ENCODE data around the gene PAPPA. TPM values are rescaled to one million over a fixed set of nuclear protein-coding genes. Genes with fewer than 3 reads are reported as not detected.

PAPPA gene
- total RNA-seq, 1 donor from 2014 or later: 2.9 TPM

GRCh38 chr9:116447934-116448333 lies 294.3 kb downstream of the PAPPA start:
- no peak for TF ChIP-seq CTCF (IDR thresholded peaks at IDR 0.05; ENCODE audit: unreplicated experiment)
- H3K9me3 Mint-ChIP-seq: no peaks in the 10 kb centered on the region
- no peak overlapping the region for H3K27ac Mint-ChIP-seq
- H3K27me3 Mint-ChIP-seq (ENCODE audit: low read depth): no peaks in the 10 kb centered on the region
- DNase-seq (ENCODE audit: low spot score in 2 of 2, unreplicated experiment in 2 of 2): no peak
- H3K36me3 Mint-ChIP-seq: no peaks in the 10 kb centered on the region
- peaks cover 12% of the 10 kb centered on the region for H3K4me1 Mint-ChIP-seq
- H3K4me3 Mint-ChIP-seq: no peak overlapping the region

- H3K27me3 Mint-ChIP-seq (ENCODE audit: low read depth): no peaks in the 10 kb centered on the region
- no peak overlapping the region for H3K4me3 Mint-ChIP-seq
- DNase-seq (ENCODE audit: low spot score in 2 of 2, unreplicated experiment in 2 of 2): no peak
- H3K9me3 Mint-ChIP-seq: no peaks in the 10 kb centered on the region
- no peak for TF ChIP-seq CTCF (IDR thresholded peaks at IDR 0.05; ENCODE audit: unreplicated experiment)
- H3K27ac Mint-ChIP-seq: no peak overlapping the region
- peaks cover 12% of the 10 kb centered on the region for H3K4me1 Mint-ChIP-seq
- no peaks in the 10 kb centered on the region for H3K36me3 Mint-ChIP-seq
Measured at GRCh38 chr9:116448431-116448830, 294.8 kb downstream of the PAPPA start.

- TF ChIP-seq CTCF (IDR thresholded peaks at IDR 0.05; ENCODE audit: unreplicated experiment): no peak
- Mint-ChIP-seq H3K27me3 (ENCODE audit: low read depth) (no peaks in the 10 kb centered on the region), H3K4me3 (no peak overlapping the region), H3K36me3 (no peaks in the 10 kb centered on the region), H3K9me3 (no peaks in the 10 kb centered on the region), H3K27ac (no peak overlapping the region), H3K4me1 (peaks cover 12% of the 10 kb centered on the region)
- DNase-seq (ENCODE audit: low spot score in 2 of 2, unreplicated experiment in 2 of 2): no peak
Measured at GRCh38 chr9:116449949-116450348, 296.4 kb downstream of the PAPPA start.

GRCh38 chr9:116450378-116451139 lies 297.0 kb downstream of the PAPPA start:
- H3K4me3 Mint-ChIP-seq: no peak overlapping the region
- H3K4me1 Mint-ChIP-seq: peaks cover 12% of the 10 kb centered on the region
- no peak for TF ChIP-seq CTCF (IDR thresholded peaks at IDR 0.05; ENCODE audit: unreplicated experiment)
- no peak for DNase-seq (ENCODE audit: low spot score in 2 of 2, unreplicated experiment in 2 of 2)
- H3K9me3 Mint-ChIP-seq: no peaks in the 10 kb centered on the region
- no peaks in the 10 kb centered on the region for H3K27me3 Mint-ChIP-seq (ENCODE audit: low read depth)
- peak overlapping the region; percentile 50 for H3K27ac Mint-ChIP-seq
- H3K36me3 Mint-ChIP-seq: no peaks in the 10 kb centered on the region

GRCh38 chr9:116451500-116452115 lies 298.0 kb downstream of the PAPPA start:
- Mint-ChIP-seq H3K27me3 (ENCODE audit: low read depth) (no peaks in the 10 kb centered on the region), H3K4me1 (peaks cover 12% of the 10 kb centered on the region), H3K4me3 (no peak overlapping the region), H3K9me3 (peaks cover 9% of the 10 kb centered on the region), H3K36me3 (peaks cover 6% of the 10 kb centered on the region), H3K27ac (no peak overlapping the region)
- TF ChIP-seq CTCF (IDR thresholded peaks at IDR 0.05; ENCODE audit: unreplicated experiment): no peak
- no peak for DNase-seq (ENCODE audit: low spot score in 2 of 2, unreplicated experiment in 2 of 2)

Data from mesothelial cell of epicardium (in vitro differentiated cells).